ENCODE data around the gene EPB42. TPM values are rescaled to one million over a fixed set of nuclear protein-coding genes. Genes with fewer than 3 reads are reported as not detected.
"Not testable (repeated sequence)": the region's sequence is repeated elsewhere in the genome, so short reads cannot be mapped to it uniquely, and the experiment has no call there.

Gene EPB42
- total and polyA plus RNA-seq, 9 donors, result 0.43 to 2.5 (median 0.66) TPM; not detected in 6

DNA sequence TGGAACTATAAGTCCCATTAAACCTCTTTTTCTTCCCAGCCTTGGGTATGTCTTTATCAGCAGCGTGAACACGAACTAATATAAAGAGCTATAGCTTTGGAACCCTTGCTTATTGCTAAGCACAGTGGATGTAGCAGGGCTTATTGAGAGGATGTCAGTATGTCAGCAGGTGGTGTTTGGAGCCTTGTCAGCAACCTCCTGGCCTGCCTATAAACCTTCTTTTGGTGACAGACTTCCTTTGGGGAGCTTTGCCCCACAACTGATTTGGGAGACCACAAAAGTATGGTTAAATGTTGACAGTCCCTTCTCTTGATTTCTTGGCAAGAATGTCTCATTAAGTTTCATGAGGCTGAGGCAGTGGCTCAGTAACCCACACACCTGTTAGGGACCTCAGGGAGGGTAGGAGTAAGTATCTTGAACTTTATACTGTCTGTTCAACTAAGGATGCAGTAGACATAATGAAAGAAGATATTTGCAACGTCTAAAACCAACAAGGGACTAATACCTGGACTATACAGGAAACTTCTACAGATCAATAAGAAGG, 20.8 kb downstream of the EPB42 start:
- Histone ChIP-seq H3K4me3 (no peak overlapping the region), H3K27me3 (no peaks in the 10 kb centered on the region), H3K9me3 (no peaks in the 10 kb centered on the region), H3K27ac (no peak overlapping the region), H3K36me3 (no peaks in the 10 kb centered on the region), H3K4me1 (ENCODE audit: insufficient read depth) (no peaks in the 10 kb centered on the region)
- TF ChIP-seq CTCF (IDR thresholded peaks at IDR 0.05) (no peak), POLR2A (IDR thresholded peaks at IDR 0.05) (no peak), EP300 (IDR thresholded peaks at IDR 0.05) (no peak)
- no peak for DNase-seq
- intact Hi-C loops (cut with DNase I), result no loop called here
- 80 to 91% (median 89%) methylated on average over 3 of the region's 3 CpGs for WGBS, 3 donors

DNA sequence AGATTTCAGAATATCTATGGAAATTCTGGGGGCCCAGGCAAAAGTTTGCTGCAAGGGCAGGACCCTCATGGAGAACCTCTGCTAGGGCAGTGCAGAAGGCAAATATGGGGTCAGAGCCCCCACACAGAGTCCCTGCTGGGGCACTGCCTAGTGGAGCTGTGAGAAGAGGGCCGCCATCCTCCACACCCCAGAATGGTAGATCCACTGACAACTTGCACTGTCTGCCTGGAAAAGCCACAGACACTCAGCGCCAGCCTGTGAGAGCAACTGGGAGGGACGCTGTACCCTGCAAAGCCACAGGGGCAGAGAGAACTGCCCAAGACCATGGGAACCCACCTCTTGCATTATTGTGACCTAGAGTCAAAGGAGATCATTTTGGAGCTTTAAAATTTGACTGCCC, 21.8 kb downstream of the EPB42 start:
- no peaks in the 10 kb centered on the region for H3K27me3 ChIP-seq
- WGBS, 3 donors, result 91 to 98% (median 95%) methylated on average over 3 of the region's 3 CpGs
- TF ChIP-seq CTCF (IDR thresholded peaks at IDR 0.05) (no peak), EP300 (IDR thresholded peaks at IDR 0.05) (no peak), POLR2A (IDR thresholded peaks at IDR 0.05) (no peak)
- intact Hi-C loops (cut with DNase I), result no loop called here
- H3K4me3 ChIP-seq, result no peak overlapping the region
- DNase-seq, result no peak
- H3K9me3 ChIP-seq, result no peaks in the 10 kb centered on the region
- no peaks in the 10 kb centered on the region for H3K4me1 ChIP-seq (ENCODE audit: insufficient read depth)
- H3K36me3 ChIP-seq, result no peaks in the 10 kb centered on the region
- H3K27ac ChIP-seq, result no peak overlapping the region

DNA sequence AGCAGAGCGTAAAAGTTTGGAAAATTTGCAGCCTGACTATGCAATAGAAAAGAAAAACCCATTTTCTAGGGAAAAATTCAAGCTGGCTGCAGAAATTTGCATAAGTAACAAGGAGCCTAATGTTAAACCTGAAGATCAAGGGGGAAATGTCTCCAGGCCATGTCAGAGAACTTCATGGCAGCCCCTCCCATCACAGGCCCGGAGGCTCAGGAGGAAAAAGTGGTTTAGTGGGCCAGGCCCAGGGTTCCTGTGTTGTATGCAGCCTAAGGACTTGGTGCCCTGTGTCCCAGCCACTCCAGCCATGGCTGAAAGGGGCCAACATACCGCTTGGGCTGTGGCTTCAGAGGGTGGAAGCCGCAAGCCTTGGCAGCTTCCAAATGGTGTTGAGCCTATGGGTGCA, 22.3 kb downstream of the EPB42 start:
- WGBS, 3 donors, result 94 to 97% (median 96%) methylated on average over 4 of the region's 4 CpGs
- H3K9me3 ChIP-seq; H3K27me3 ChIP-seq; intact Hi-C loops (cut with DNase I); DNase-seq; H3K4me1 ChIP-seq (ENCODE audit: insufficient read depth); H3K27ac ChIP-seq; H3K36me3 ChIP-seq; H3K4me3 ChIP-seq: not testable (repeated sequence)

- not testable (repeated sequence) for H3K36me3 ChIP-seq
Measured at GRCh38 chr15:43197773-43198172, 23.0 kb downstream of the EPB42 start.

DNA sequence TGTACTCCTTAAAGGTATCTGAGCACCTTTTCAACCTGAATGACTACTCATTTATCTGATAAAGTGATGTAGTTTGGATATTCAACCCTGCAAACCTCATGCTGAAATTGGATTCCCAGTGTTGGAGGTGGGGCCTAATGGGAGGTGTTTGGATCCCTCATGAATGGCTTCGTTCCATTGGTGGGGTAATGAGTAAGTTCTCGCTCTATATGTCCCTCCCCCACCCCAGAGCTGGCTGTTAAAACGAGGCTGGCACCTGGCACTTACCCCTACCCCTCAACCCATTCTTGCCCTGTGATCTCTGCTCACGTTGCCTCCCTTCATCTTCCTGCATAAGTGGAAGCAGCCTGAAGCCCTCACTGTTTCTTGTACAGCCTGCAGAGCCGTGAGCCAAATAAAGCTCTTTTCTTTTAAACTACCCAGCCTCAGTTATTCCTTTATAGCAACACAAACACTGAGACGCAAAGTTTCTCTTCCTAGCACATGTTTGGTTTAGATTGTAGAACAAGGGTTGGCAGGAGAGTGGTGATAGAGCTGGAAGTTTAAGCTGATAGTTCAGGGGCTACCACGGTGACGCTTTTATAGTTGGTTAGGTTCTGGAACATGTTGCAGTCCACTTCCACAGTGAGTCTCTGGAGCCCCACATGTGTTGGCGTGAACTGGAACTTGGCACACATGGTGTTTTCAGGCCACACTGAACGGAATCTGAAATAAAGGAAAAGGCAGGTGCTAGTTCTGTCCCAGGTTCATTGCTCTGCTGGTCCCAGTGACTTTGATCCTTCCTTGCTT, 23.9 kb downstream of the EPB42 start:
- Histone ChIP-seq H3K4me3 (no peak overlapping the region), H3K27ac (no peak overlapping the region), H3K9me3 (no peaks in the 10 kb centered on the region), H3K27me3 (no peaks in the 10 kb centered on the region), H3K36me3 (no peaks in the 10 kb centered on the region), H3K4me1 (ENCODE audit: insufficient read depth) (no peaks in the 10 kb centered on the region)
- 81 to 90% (median 86%) methylated on average over 10 of the region's 10 CpGs for WGBS, 3 donors
- TF ChIP-seq CTCF (IDR thresholded peaks at IDR 0.05) (no peak), POLR2A (IDR thresholded peaks at IDR 0.05) (no peak), EP300 (IDR thresholded peaks at IDR 0.05) (no peak)
- no peak for DNase-seq
- intact Hi-C loops (cut with DNase I), result no loop called here

More at GRCh38 chr15:43197773-43198172, 23.0 kb downstream of the EPB42 start:
- intact Hi-C loops (cut with DNase I); DNase-seq; H3K27ac ChIP-seq; H3K27me3 ChIP-seq; H3K4me3 ChIP-seq; H3K9me3 ChIP-seq; H3K4me1 ChIP-seq (ENCODE audit: insufficient read depth): not testable (repeated sequence)
- 89 to 95% (median 90%) methylated on average over 3 of the region's 3 CpGs for WGBS, 3 donors
